Glomerular visceral epithelial cell (primary cell): ENCODE results near the gene EPHA10.

Experiments
- DNase-seq: peaks from one replicate; pipeline ENCODE4 v3.0.0-alpha.2; 2016; ENCODE audit errors: extremely low spot score

Gene EPHA10

GRCh38 chr1:37676281-37677142, 88.4 kb downstream of the EPHA10 start:
- DNase-seq = no peak

- no peak for DNase-seq
Measured at GRCh38 chr1:37673920-37674319, 91.0 kb downstream of the EPHA10 start.

GRCh38 chr1:37672136-37672870, 92.6 kb downstream of the EPHA10 start:
- no peak for DNase-seq

GRCh38 chr1:37671261-37671660, 93.7 kb downstream of the EPHA10 start:
- no peak for DNase-seq

- DNase-seq = no peak
Measured at GRCh38 chr1:37670133-37670532, 94.8 kb downstream of the EPHA10 start.

GRCh38 chr1:37667023-37667671, 97.8 kb downstream of the EPHA10 start:
- DNase-seq = no peak

- no peak for DNase-seq
Measured at GRCh38 chr1:37666241-37666867, 98.6 kb downstream of the EPHA10 start.
